ENCODE data around the gene MAP7D1.

The MAP7D1 gene

DNA sequence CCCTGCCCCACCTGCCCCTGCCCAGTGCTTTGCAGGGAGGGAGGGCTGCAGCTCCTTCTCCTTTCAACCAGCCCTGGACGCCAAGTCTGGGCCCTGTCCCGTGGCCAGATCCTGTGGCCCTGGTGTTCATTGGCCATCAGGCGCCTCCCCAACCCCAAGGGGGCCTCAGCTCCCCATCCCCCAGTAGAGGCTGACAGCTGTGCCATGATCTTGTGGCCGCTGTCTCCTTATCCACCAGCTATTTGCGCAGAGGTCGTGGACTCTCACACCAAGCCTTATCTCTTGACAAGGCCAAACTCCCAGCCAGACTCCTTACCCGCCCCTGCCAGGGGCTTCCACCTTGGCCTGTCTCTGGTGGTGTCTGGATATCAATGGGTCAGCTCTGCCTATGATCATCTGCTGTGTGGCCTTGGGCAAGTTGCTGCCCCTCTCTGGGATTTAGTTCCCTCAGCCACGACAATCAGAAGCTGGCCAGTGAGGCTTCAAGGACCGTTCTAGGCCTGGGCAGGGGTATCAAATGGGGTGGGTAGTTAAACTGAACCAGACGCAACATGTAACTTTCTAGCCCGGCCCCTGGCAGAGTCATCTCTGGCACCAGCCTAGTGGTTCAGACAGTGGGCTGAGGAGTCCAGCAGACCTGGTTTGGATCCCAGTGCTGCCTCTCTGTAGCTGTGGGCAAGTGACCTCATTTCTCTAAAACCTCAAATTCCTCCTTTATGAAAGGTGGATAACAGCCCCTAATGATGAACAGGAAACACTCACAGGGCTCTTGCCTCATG is 27.6 kb upstream of the MAP7D1 start:
- no peaks in the 10 kb centered on the region for H4K20me1 ChIP-seq (ENCODE audit: low read depth, low read length)
- TF ChIP-seq, protein P1, sequence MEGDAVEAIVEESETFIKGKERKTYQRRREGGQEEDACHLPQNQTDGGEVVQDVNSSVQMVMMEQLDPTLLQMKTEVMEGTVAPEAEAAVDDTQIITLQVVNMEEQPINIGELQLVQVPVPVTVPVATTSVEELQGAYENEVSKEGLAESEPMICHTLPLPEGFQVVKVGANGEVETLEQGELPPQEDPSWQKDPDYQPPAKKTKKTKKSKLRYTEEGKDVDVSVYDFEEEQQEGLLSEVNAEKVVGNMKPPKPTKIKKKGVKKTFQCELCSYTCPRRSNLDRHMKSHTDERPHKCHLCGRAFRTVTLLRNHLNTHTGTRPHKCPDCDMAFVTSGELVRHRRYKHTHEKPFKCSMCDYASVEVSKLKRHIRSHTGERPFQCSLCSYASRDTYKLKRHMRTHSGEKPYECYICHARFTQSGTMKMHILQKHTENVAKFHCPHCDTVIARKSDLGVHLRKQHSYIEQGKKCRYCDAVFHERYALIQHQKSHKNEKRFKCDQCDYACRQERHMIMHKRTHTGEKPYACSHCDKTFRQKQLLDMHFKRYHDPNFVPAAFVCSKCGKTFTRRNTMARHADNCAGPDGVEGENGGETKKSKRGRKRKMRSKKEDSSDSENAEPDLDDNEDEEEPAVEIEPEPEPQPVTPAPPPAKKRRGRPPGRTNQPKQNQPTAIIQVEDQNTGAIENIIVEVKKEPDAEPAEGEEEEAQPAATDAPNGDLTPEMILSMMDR (IDR thresholded peaks at IDR 0.05; ENCODE audit: insufficient read depth, low read length, poor library complexity, severe bottlenecking) = no peak
- TF ChIP-seq EZH2phosphoT487 (conservative IDR thresholded peaks at IDR 0.05; ENCODE audit: low read length) = no peak

DNA sequence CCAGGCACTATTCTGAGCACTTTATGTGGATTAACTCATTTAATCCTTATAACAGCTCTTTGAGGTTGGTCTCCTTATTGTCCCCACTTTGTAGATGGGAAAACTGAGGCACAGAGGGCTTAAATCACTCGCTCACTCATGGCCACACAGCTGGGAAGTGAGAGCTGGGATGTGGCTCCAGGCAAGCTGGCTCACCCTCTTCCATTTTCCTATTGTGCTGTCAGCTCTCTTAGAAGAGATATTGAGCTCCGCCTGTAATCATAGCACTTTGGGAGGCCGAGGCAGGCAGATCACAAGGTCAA is 27.1 kb upstream of the MAP7D1 start:
- Histone ChIP-seq H3K9ac (ENCODE audit: low read length) (no peak overlapping the region), H3K9me2 (replicated peaks; ENCODE audit: insufficient read depth, low read length) (no peaks in the 10 kb centered on the region), H3K36me3 (ENCODE audit: low read length) (no peaks in the 10 kb centered on the region), H3K4me3 (ENCODE audit: insufficient read depth, low read length, poor library complexity, severe bottlenecking) (no peak overlapping the region), H2AFZ (ENCODE audit: low read depth, low read length, severe bottlenecking) (no peak overlapping the region), H3K9me3 (ENCODE audit: insufficient read depth, low read length) (no peaks in the 10 kb centered on the region), H3K27me3 (ENCODE audit: low read length) (no peaks in the 10 kb centered on the region), H3K4me2 (ENCODE audit: low read depth, low read length, poor library complexity, severe bottlenecking) (no peak overlapping the region), H4K20me1 (ENCODE audit: low read depth, low read length) (no peaks in the 10 kb centered on the region), H3K79me2 (ENCODE audit: insufficient read depth, low read length) (no peaks in the 10 kb centered on the region), H3F3A (ENCODE audit: insufficient read depth) (no peaks in the 10 kb centered on the region), H3K27ac (ENCODE audit: low read depth, low read length) (no peak overlapping the region)
- no peak for TF ChIP-seq EZH2phosphoT487 (conservative IDR thresholded peaks at IDR 0.05; ENCODE audit: low read length)
- TF ChIP-seq, protein P1 (IDR thresholded peaks at IDR 0.05; ENCODE audit: insufficient read depth, low read length, poor library complexity, severe bottlenecking) = no peak

More for the DNA sequence above, 27.6 kb upstream of the MAP7D1 start:
- Histone ChIP-seq H3K9ac (ENCODE audit: low read length) (no peak overlapping the region), H3K4me3 (ENCODE audit: insufficient read depth, low read length, poor library complexity, severe bottlenecking) (no peak overlapping the region), H3K36me3 (ENCODE audit: low read length) (no peaks in the 10 kb centered on the region), H3K9me2 (replicated peaks; ENCODE audit: insufficient read depth, low read length) (no peaks in the 10 kb centered on the region), H3K27ac (ENCODE audit: low read depth, low read length) (no peak overlapping the region), H3K79me2 (ENCODE audit: insufficient read depth, low read length) (no peaks in the 10 kb centered on the region), H3K9me3 (ENCODE audit: insufficient read depth, low read length) (no peaks in the 10 kb centered on the region), H3F3A (ENCODE audit: insufficient read depth) (no peaks in the 10 kb centered on the region), H3K27me3 (ENCODE audit: low read length) (no peaks in the 10 kb centered on the region), H2AFZ (ENCODE audit: low read depth, low read length, severe bottlenecking) (no peak overlapping the region), H3K4me2 (ENCODE audit: low read depth, low read length, poor library complexity, severe bottlenecking) (no peak overlapping the region)

DNA sequence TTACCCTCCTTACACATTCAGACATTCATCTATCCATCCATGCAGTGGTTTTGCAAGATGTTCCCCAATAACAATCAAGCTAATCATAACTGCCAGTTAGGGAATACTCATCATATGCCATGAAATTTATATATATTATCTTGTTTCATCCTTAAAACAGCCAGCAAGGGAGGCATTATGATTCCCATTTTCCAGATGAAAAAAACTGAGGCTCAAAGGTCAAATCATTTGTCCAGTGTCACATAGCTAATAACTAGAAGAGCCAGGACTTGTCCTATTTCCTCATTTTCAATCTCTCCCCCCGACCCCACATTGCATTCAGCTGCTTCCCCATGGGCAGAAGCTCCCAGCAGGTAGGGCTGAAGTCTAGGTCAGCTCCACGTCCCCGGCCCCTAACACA is 23.9 kb upstream of the MAP7D1 start:
- H3F3A ChIP-seq (ENCODE audit: insufficient read depth) = no peaks in the 10 kb centered on the region
- H3K9ac ChIP-seq (ENCODE audit: low read length) = no peak overlapping the region
- H2AFZ ChIP-seq (ENCODE audit: low read depth, low read length, severe bottlenecking) = no peak overlapping the region
- no peaks in the 10 kb centered on the region for H3K9me3 ChIP-seq (ENCODE audit: insufficient read depth, low read length)
- no peak overlapping the region for H3K4me3 ChIP-seq (ENCODE audit: insufficient read depth, low read length, poor library complexity, severe bottlenecking)
- no peaks in the 10 kb centered on the region for H3K79me2 ChIP-seq (ENCODE audit: insufficient read depth, low read length)
- H3K4me2 ChIP-seq (ENCODE audit: low read depth, low read length, poor library complexity, severe bottlenecking) = no peak overlapping the region
- H3K9me2 ChIP-seq (replicated peaks; ENCODE audit: insufficient read depth, low read length) = no peaks in the 10 kb centered on the region
- TF ChIP-seq, protein P1 (IDR thresholded peaks at IDR 0.05; ENCODE audit: insufficient read depth, low read length, poor library complexity, severe bottlenecking) = no peak
- no peaks in the 10 kb centered on the region for H4K20me1 ChIP-seq (ENCODE audit: low read depth, low read length)
- H3K36me3 ChIP-seq (ENCODE audit: low read length) = no peaks in the 10 kb centered on the region
- no peak overlapping the region for H3K27ac ChIP-seq (ENCODE audit: low read depth, low read length)
- no peaks in the 10 kb centered on the region for H3K27me3 ChIP-seq (ENCODE audit: low read length)

Data from SU-DHL-6 (cell line).